ENCODE data around the gene PPP1CB. TPM values are rescaled to one million over a fixed set of nuclear protein-coding genes. Genes with fewer than 3 reads are reported as not detected.

PPP1CB gene
- total and polyA plus RNA-seq, 11 donors: 128 to 496 (median 404) TPM

DNA sequence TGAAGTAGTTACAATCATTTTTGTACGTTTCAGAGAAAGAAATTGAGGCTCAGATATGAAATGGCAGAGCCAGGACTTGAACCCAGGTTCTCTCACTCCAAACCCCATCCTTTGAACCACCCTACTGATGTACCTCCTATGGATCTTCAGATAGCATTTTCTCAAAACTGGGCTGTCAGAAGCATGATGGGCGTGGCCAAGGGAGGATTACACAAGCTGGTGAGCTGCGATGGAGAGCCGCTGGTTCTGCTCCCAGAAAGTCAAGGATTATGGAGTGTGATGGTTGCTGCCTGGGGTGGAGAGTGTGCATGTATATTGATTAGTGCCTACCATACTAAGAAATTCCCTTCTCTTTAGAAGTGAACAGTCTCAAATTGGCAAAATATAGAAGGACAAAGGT is 47.0 kb upstream of the PPP1CB start:
- H3K4me1 ChIP-seq: peaks cover 0 to 20% (median 2%) of the 10 kb centered on the region in 12 donors
- WGBS, 4 donors: 85 to 96% (median 89%) methylated on average over 4 of the region's 4 CpGs
- H3K27me3 ChIP-seq: no peaks in the 10 kb centered on the region
- H3K4me3 ChIP-seq: no peak overlapping the region
- intact Hi-C loops (cut with DNase I): loop anchor here in 1 of 10 donors (5.0 kb wide), 1 partner anchor 43 kb away; no protein-coding TSS in a partner anchor
- H3K27ac ChIP-seq: no peak overlapping the region
- H3K36me3 ChIP-seq: no peaks in the 10 kb centered on the region
- no peak for TF ChIP-seq POLR2A (IDR thresholded peaks at IDR 0.05)
- DNase-seq: no peak
- H3K9me3 ChIP-seq: peaks cover 0 to 13% (median 0%) of the 10 kb centered on the region in 12 donors
- no peak for ATAC-seq

DNA sequence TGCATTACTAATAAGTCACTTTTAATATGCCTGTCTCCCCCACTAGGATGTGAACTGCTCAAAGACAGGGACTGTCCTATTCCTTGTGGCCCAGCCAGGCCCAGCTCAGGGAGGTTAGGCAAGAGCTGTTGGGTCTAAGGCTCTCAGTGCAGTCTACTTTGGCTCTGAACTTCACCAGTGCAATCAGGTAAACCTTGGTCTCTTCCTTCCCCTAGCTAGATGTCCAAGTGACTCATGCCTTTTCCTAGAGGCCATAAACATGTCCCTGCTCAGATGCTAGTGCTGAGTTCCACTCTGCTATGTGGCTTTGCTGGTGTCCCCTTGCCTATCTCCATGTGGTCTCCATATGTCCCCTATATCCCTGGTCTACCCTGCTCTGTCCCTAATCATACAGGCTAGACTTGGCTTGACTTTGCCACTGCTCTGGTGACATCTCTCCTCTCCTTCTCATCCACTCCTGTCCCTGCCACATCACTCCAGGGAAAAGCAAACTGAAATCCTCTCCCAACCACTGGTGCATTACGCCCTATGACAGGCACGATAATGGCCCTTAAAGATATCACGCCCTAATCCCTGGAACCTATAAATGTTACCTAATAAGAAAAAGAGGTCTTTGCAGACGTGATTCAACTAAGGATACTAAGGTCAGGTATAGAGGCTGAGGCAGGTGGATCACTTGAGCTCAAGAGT is 45.7 kb upstream of the PPP1CB start:
- H3K4me3 ChIP-seq: no peak overlapping the region
- WGBS, 4 donors: 86 to 97% (median 95%) methylated on average over 4 of the region's 4 CpGs
- DNase-seq (no peak), ATAC-seq (no peak)
- no peaks in the 10 kb centered on the region for H3K27me3 ChIP-seq
- H3K9me3 ChIP-seq: peaks cover 0 to 13% (median 0%) of the 10 kb centered on the region in 12 donors
- TF ChIP-seq POLR2A (IDR thresholded peaks at IDR 0.05): no peak
- TF ChIP-seq, protein P1, sequence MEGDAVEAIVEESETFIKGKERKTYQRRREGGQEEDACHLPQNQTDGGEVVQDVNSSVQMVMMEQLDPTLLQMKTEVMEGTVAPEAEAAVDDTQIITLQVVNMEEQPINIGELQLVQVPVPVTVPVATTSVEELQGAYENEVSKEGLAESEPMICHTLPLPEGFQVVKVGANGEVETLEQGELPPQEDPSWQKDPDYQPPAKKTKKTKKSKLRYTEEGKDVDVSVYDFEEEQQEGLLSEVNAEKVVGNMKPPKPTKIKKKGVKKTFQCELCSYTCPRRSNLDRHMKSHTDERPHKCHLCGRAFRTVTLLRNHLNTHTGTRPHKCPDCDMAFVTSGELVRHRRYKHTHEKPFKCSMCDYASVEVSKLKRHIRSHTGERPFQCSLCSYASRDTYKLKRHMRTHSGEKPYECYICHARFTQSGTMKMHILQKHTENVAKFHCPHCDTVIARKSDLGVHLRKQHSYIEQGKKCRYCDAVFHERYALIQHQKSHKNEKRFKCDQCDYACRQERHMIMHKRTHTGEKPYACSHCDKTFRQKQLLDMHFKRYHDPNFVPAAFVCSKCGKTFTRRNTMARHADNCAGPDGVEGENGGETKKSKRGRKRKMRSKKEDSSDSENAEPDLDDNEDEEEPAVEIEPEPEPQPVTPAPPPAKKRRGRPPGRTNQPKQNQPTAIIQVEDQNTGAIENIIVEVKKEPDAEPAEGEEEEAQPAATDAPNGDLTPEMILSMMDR (IDR thresholded peaks at IDR 0.05): no peak
- H3K36me3 ChIP-seq: no peaks in the 10 kb centered on the region
- H3K4me1 ChIP-seq: peaks cover 0 to 20% (median 2%) of the 10 kb centered on the region in 12 donors
- intact Hi-C loops (cut with DNase I): loop anchor here in 1 of 10 donors (5.0 kb wide), 1 partner anchor 41 kb away; no protein-coding TSS in a partner anchor
- H3K27ac ChIP-seq: no peak overlapping the region

DNA sequence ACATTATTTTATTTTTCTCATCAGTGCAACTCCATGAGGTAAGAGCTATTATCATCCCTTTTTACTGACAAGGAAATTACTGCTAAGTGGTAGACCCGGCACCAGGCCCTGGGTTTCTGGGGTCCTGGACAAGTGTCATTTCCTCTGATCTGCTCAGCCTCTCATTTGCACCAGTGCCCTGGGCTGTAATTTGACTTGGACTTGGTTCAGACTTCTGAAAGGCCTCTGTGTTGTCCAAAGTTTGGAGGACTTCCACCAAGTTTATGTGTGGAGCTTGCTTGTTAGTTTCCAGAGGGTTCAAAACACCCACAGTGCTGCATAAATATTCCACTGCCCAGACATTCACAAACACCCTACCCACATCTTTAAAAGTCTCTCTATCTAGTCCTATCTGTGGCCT is 44.0 kb upstream of the PPP1CB start:
- 38 to 53% (median 50%) methylated on average over 1 of the region's 1 CpG for WGBS, 4 donors
- ATAC-seq (no peak), DNase-seq (no peak)
- peaks cover 0 to 12% (median under 1%) of the 10 kb centered on the region in 12 donors for H3K4me1 ChIP-seq
- H3K9me3 ChIP-seq: peaks cover 0 to 13% (median 0%) of the 10 kb centered on the region in 12 donors
- no peaks in the 10 kb centered on the region for H3K36me3 ChIP-seq
- H3K4me3 ChIP-seq: no peak overlapping the region
- TF ChIP-seq POLR2A (IDR thresholded peaks at IDR 0.05): no peak
- TF ChIP-seq, protein P1 (IDR thresholded peaks at IDR 0.05): no peak
- no peaks in the 10 kb centered on the region for H3K27me3 ChIP-seq
- intact Hi-C loops (cut with DNase I): loop anchor here in 1 of 10 donors (5.0 kb wide), 1 partner anchor 40 kb away; no protein-coding TSS in a partner anchor
- peak overlapping the region in 1 of 12 donors; percentile 6 for H3K27ac ChIP-seq

- TF ChIP-seq, protein P1 (IDR thresholded peaks at IDR 0.05): no peak
- no peak for TF ChIP-seq POLR2A (IDR thresholded peaks at IDR 0.05)
- H3K36me3 ChIP-seq: no peaks in the 10 kb centered on the region
- no peak overlapping the region for H3K4me3 ChIP-seq
- no peak overlapping the region for H3K27ac ChIP-seq
- H3K27me3 ChIP-seq: no peaks in the 10 kb centered on the region
- intact Hi-C loops (cut with DNase I): loop anchor here in 1 of 10 donors (5.0 kb wide), 1 partner anchor 38 kb away; no protein-coding TSS in a partner anchor
- DNase-seq: no peak
- no peak for ATAC-seq
- H3K9me3 ChIP-seq: peaks cover 0 to 13% (median 0%) of the 10 kb centered on the region in 12 donors
- H3K4me1 ChIP-seq: peaks cover 0 to 12% (median 2%) of the 10 kb centered on the region in 12 donors
- 91 to 97% (median 91%) methylated on average over 8 of the region's 8 CpGs for WGBS, 4 donors
Measured at GRCh38 chr2:28709101-28709500, 42.5 kb upstream of the PPP1CB start.

Data from heart left ventricle (tissue), 16 donors.